ENCODE data around the gene COA7.

COA7 gene

GRCh38 chr1:52659356-52659755, 38.8 kb downstream of the COA7 start:
- peak; percentile 64 for DNase-seq (ENCODE audit: low spot score)

DNA sequence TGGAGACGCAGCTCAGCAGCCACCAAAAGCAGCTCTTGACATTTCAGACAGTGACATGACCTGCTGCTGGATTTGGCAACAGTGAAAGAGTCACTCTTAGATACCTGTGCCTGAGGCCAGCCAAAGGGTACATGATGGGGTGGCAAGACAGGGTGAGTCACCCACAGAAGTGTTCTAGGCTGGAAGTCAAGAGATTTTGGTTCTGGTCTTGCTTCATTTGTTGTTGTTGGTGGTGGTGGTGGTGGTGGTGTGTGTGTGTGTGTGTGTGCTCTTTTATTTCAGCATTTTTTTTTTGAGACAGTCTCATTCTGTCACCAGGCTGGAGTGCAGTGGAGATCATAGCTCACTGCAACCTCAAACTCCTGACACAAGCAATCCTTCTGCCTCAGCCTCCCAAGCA, 39.4 kb downstream of the COA7 start:
- TF ChIP-seq CTCF (IDR thresholded peaks at IDR 0.05; ENCODE audit: extremely low read depth, missing control alignments), result no peak
- DNase-seq (ENCODE audit: low spot score), result no peak

More at GRCh38 chr1:52659356-52659755, 38.8 kb downstream of the COA7 start:
- no peak for TF ChIP-seq CTCF (IDR thresholded peaks at IDR 0.05; ENCODE audit: extremely low read depth, missing control alignments)

- no peak for TF ChIP-seq CTCF (IDR thresholded peaks at IDR 0.05; ENCODE audit: extremely low read depth, missing control alignments)
- no peak for DNase-seq (ENCODE audit: low spot score)
Observed at GRCh38 chr1:52657702-52658101, 40.4 kb downstream of the COA7 start.

DNA sequence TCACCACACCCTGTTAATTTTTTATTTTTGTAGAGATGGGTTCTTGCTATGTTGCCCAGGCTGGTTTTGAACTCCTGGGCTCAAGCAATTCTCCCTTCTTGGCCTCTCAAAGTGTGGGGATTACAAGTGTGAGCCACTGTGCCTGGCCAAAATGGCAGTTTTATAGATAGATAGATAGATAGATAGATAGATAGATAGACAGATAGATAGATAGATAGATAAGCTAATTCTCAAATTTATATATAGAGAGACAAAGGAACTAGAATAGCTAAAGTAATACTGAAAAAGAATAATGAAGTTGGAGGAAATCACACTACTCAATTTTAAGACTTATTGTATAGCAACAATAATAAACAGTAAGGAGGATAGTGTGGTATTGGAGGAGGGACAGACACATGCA, 44.1 kb downstream of the COA7 start:
- no peak for TF ChIP-seq CTCF (IDR thresholded peaks at IDR 0.05; ENCODE audit: extremely low read depth, missing control alignments)
- no peak for DNase-seq (ENCODE audit: low spot score)

DNA sequence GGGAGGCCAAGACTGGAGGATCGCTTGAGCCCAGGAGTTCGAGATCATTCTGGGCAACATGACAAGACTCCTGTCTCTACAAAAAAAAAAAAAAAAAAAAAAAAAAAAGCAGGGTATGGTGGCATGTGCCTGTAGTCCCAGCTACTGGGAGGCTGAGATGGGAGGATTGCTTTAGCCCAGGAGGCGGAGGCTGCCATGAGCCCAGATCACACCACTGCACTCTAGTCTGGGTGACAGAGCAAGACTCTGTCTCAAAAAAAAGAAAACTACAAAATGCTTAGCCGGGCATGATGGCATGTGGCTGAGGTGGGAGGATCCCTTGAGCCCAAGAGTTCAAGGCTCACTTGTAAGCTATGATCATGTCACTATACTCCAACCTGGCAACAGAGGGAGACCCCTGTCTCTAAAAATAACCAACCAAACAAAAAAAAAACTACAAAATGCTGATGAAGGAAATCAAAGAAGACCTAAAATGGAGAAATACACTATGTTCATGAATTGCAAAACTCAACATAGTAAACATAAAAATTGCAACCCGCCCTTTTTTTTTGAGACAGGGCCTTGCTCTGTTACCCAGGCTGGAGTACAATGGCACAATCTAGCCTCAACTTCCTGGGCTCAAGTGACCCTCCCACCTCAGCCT, 44.8 kb downstream of the COA7 start:
- no peak for TF ChIP-seq CTCF (IDR thresholded peaks at IDR 0.05; ENCODE audit: extremely low read depth, missing control alignments)
- DNase-seq (ENCODE audit: low spot score), result no peak

- no peak for DNase-seq (ENCODE audit: low spot score)
- TF ChIP-seq CTCF (IDR thresholded peaks at IDR 0.05; ENCODE audit: extremely low read depth, missing control alignments), result no peak
Observed at GRCh38 chr1:52651904-52652303, 46.2 kb downstream of the COA7 start.

DNA sequence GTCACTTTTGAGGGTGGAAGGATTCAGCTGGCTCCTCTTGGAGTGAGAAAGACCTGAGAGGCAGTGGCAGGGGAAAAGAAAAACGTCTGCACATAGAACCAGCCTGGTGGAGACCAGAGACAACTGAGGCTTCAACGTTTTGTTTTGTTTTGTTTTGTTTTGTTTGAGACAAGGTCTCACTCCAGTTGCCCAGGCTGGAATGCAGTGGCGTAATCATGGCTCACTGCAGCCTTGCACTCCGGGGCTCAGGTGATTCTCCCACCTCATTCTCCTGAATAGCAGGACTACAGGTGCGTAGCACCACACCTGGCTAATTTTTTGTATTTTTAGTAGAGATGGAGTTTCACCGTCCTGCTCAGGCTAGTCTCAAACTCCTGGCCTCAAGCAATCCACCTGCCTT, 52.9 kb downstream of the COA7 start:
- no peak for DNase-seq (ENCODE audit: low spot score)
- no peak for TF ChIP-seq CTCF (IDR thresholded peaks at IDR 0.05; ENCODE audit: extremely low read depth, missing control alignments)
